ENCODE results near the gene CT47A1.
A peak's percentile ranks its signal among the peaks of the same experiment; 100 is the strongest.
"Not testable (repeated sequence)": the region's sequence is repeated elsewhere in the genome, so short reads cannot be mapped to it uniquely, and the experiment has no call there.

CT47A1 gene

GRCh38 chrX:121000589-121000988 lies 15.0 kb upstream of the CT47A1 start:
- no peak for TF ChIP-seq ZC3H10 (CRISPR knock-in tag; IDR thresholded peaks at IDR 0.05)
- TF ChIP-seq ESRRG (CRISPR knock-in tag; IDR thresholded peaks at IDR 0.05): no peak
- ATAC-seq: peak; percentile 54; the same call in 2 of the 3 replicates

GRCh38 chrX:120999413-120999812 lies 13.9 kb upstream of the CT47A1 start:
- ATAC-seq: no peak
- TF ChIP-seq RARB (CRISPR knock-in tag; IDR thresholded peaks at IDR 0.05) (no peak), TSHZ2 (CRISPR knock-in tag; IDR thresholded peaks at IDR 0.05) (no peak)

- not testable (repeated sequence) for ATAC-seq
Measured at GRCh38 chrX:120956500-120956899, 29.1 kb downstream of the CT47A1 start, which contains the start of gene CT47A7. CT47A7 (minus strand) TSS chrX:120956600; CDS start chrX:120956345, 255 bp downstream.

All from SK-N-SH treated with all-trans-retinoic acid at 6 μM for 48 hours (cell line).